HCT116 (cell line): ENCODE data around the gene FAM170B. TPM values are rescaled to one million over a fixed set of nuclear protein-coding genes. Genes with fewer than 3 reads are reported as not detected.

Source experiments
- ATAC-seq: fragments of 200-7000 bp; cut with Tn5 transposase; 2 replicates; pipeline ENCODE4 v1.9.1; 2020; ENCODE audit warnings: mild to moderate bottlenecking, moderate library complexity
- BruUV-seq: library from RNA; stranded (reverse); fragments of 400-500 nt; replicated peaks from 2 replicates; lab custom pipeline; 2021; lab: Mats Ljungman, UMichigan
- CTCF ChIA-PET: fragments of 300-600 bp; sonication (Branson Sonifier 250); formaldehyde crosslinking; loops from one replicate; lab custom pipeline; 2021; ENCODE audit warnings: antibody characterized with exemption; lab: Charles Lee
- POLR2A ChIA-PET: fragments of 300-600, 350-600 bp; sonication (Branson Sonifier 250); formaldehyde crosslinking; loops from one replicate; lab custom pipeline; 2021; ENCODE audit warnings: antibody characterized with exemption; lab: Charles Lee
- RAD21 ChIA-PET, 2 experiments: fragments of 300-600 bp; sonication (Branson Sonifier 250); formaldehyde crosslinking; loops; one replicate each; lab custom pipeline; 2023; ENCODE audit warnings: low total read pairs in 2 of 2; ENCODE audit not compliant: uncharacterized antibody in 2 of 2, unreplicated experiment in 2 of 2, low non-redundant PET in 1 of 2; lab: Charles Lee
- DNase-seq: peaks from one replicate; pipeline ENCODE4 v3.0.0-alpha.2; 2010; ENCODE audit warnings: low read depth, low spot score
- H2AFZ ChIP-seq: fragments of 200-600 bp; shearing (Covaris generic), sonication (generic); 2 replicates; pipeline ENCODE4 v1.6.1; 2017; ENCODE audit warnings: low read depth, mixed run types, mixed read lengths, antibody characterized with exemption, low read length; ENCODE audit not compliant: poor library complexity, severe bottlenecking
- H3K27ac ChIP-seq: 2 replicates; pipeline ENCODE4 v1.5.1; 2012; ENCODE audit warnings: low read depth, low read length
- H3K27me3 ChIP-seq: fragments of 200-600 bp; sonication (generic); 2 replicates; pipeline ENCODE4 v1.6.1; 2016; ENCODE audit warnings: mixed run types, low read length, mixed read lengths; ENCODE audit not compliant: insufficient read depth
- H3K36me3 ChIP-seq, 2 experiments: fragments of 200-500 bp in 1 of 2; fragments of 200-600 bp in 1 of 2; sonication (Bioruptor generic) in 1 of 2; sonication (generic) in 1 of 2; 2 replicates each; pipeline versions ENCODE4 v1.5.1 to v1.6.1; 2014 to 2016; ENCODE audit warnings: low read length in 2 of 2, inconsistent platforms in 1 of 2, mixed read lengths in 1 of 2, mixed run types in 1 of 2; ENCODE audit not compliant: insufficient read depth in 2 of 2, control insufficient read depth in 1 of 2
- H3K4me1 ChIP-seq, 2 experiments: fragments of 200-600 bp in 1 of 2; sonication (generic) in 1 of 2; 2 replicates each; pipeline versions ENCODE4 v1.5.1 to v1.6.1; 2012 to 2017; ENCODE audit warnings: low read length in 2 of 2, inconsistent platforms in 1 of 2, mild to moderate bottlenecking in 1 of 2, mixed read lengths in 1 of 2, mixed run types in 1 of 2, moderate library complexity in 1 of 2; ENCODE audit not compliant: insufficient read depth in 2 of 2, control insufficient read depth in 1 of 2
- H3K4me2 ChIP-seq: fragments of 200-600 bp; sonication (generic); 2 replicates; pipeline ENCODE4 v1.6.1; 2017; ENCODE audit warnings: mixed run types, low read length, mixed read lengths
- H3K4me3 ChIP-seq, 2 experiments: fragments of 200-600 bp in 1 of 2; sonication (generic) in 1 of 2; replicated peaks in 1 of 2; 2 replicates each; pipeline ENCODE4 v1.5.1; 2011 to 2016; ENCODE audit warnings: low read length in 2 of 2, control low read depth in 1 of 2, low read depth in 1 of 2, mild to moderate bottlenecking in 1 of 2, mixed read lengths in 1 of 2, mixed run types in 1 of 2
- H3K79me2 ChIP-seq: fragments of 200-600 bp; sonication (generic); 2 replicates; pipeline ENCODE4 v1.6.1; 2017; ENCODE audit warnings: mild to moderate bottlenecking, mixed run types, low read length, moderate library complexity, mixed read lengths; ENCODE audit not compliant: insufficient read depth
- H3K9ac ChIP-seq: fragments of 200-600 bp; sonication (generic); 2 replicates; pipeline ENCODE4 v1.6.1; 2016; ENCODE audit warnings: low read length, mixed read lengths
- H3K9me2 ChIP-seq: fragments of 200-600 bp; sonication (generic), shearing (Covaris generic); 2 replicates; pipeline ENCODE4 v1.6.1; 2017; ENCODE audit warnings: mixed run types, mild to moderate bottlenecking, moderate library complexity; ENCODE audit not compliant: insufficient read depth
- H3K9me3 ChIP-seq, 2 experiments: fragments of 200-500 bp in 1 of 2; fragments of 200-600 bp in 1 of 2; sonication (Bioruptor generic) in 1 of 2; sonication (generic) in 1 of 2; 2 replicates each; pipeline ENCODE4 v1.6.1; 2014 to 2017; ENCODE audit warnings: low read length in 2 of 2, mixed read lengths in 2 of 2, inconsistent platforms in 1 of 2, low read depth in 1 of 2, mild to moderate bottlenecking in 1 of 2, mixed run types in 1 of 2, moderate library complexity in 1 of 2; ENCODE audit not compliant: control insufficient read depth in 1 of 2, insufficient read depth in 1 of 2
- H4K20me1 ChIP-seq: fragments of 200-600 bp; sonication (generic), shearing (Covaris generic); 2 replicates; pipeline ENCODE4 v1.6.1; 2017; ENCODE audit warnings: mixed run types, mild to moderate bottlenecking, moderate library complexity; ENCODE audit not compliant: insufficient read depth
- ATF3 ChIP-seq: IDR thresholded peaks from 2 replicates; pipeline ENCODE4 v1.6.1; 2012
- CBX3 ChIP-seq: IDR thresholded peaks from 2 replicates; pipeline ENCODE4 v1.6.1; 2012; ENCODE audit warnings: low read depth
- CEBPB ChIP-seq: IDR thresholded peaks from 2 replicates; pipeline ENCODE4 v1.6.1; 2012; ENCODE audit warnings: low read depth
- CTCF ChIP-seq, 3 experiments: fragments of 200-600 bp in 1 of 3; sonication (generic) in 1 of 3; IDR thresholded peaks in 2 of 3; conservative IDR thresholded peaks in 1 of 3; 2 replicates each; pipeline ENCODE4 v1.5.1; 2012 to 2017; ENCODE audit warnings: low read depth in 2 of 3, low read length in 2 of 3, antibody characterized with exemption in 1 of 3, borderline replicate concordance in 1 of 3, control low read depth in 1 of 3, mild to moderate bottlenecking in 1 of 3, mixed read lengths in 1 of 3, mixed run types in 1 of 3, moderate library complexity in 1 of 3; ENCODE audit not compliant: insufficient read depth in 1 of 3
- ELF1 ChIP-seq: IDR thresholded peaks from 2 replicates; pipeline ENCODE4 v1.6.1; 2012; ENCODE audit warnings: low read depth, borderline replicate concordance
- EZH2phosphoT487 ChIP-seq: fragments of 200-600 bp; IDR thresholded peaks from 2 replicates; pipeline ENCODE4 v1.6.1; 2018; ENCODE audit warnings: antibody characterized with exemption, borderline replicate concordance
- FOSL1 ChIP-seq: IDR thresholded peaks from 2 replicates; pipeline ENCODE4 v1.6.1; 2012; ENCODE audit warnings: low read depth
- POLR2A ChIP-seq: IDR thresholded peaks from 2 replicates; pipeline ENCODE4 v1.7.0; 2011; ENCODE audit warnings: borderline replicate concordance; ENCODE audit not compliant: insufficient read depth, insufficient read length; ENCODE audit errors: extremely low read depth
- POLR2AphosphoS5 ChIP-seq: IDR thresholded peaks from 2 replicates; pipeline ENCODE4 v1.6.1; 2011; ENCODE audit warnings: mild to moderate bottlenecking, low read depth, low read length, moderate library complexity
- RAD21 ChIP-seq: IDR thresholded peaks from 2 replicates; pipeline ENCODE4 v1.6.1; 2012; ENCODE audit warnings: low read depth, mild to moderate bottlenecking
- SRF ChIP-seq: IDR thresholded peaks from 2 replicates; pipeline ENCODE4 v1.6.1; 2012; ENCODE audit warnings: low read depth
- YY1 ChIP-seq: IDR thresholded peaks from 2 replicates; pipeline ENCODE4 v1.6.1; 2011; ENCODE audit warnings: low read length, low read depth, moderate library complexity, mild to moderate bottlenecking; ENCODE audit not compliant: insufficient replicate concordance; ENCODE audit errors: extremely low read depth
- ZFX ChIP-seq: fragments of 450-650 bp; IDR thresholded peaks from 2 replicates; pipeline ENCODE4 v1.6.1; 2017
- ZNF274 ChIP-seq: fragments of 200-500 bp; sonication (Bioruptor generic); IDR thresholded peaks from 2 replicates; pipeline ENCODE4 v1.6.1; 2014; ENCODE audit warnings: mild to moderate bottlenecking, low read depth, low read length, inconsistent platforms
- intact Hi-C: fragments of 100-400 bp; cut with micrococcal nuclease; formaldehyde crosslinking; loops from 2 replicates; pipeline ENCODE4 v1.10.0; 2022
- total RNA-seq: library from RNA; stranded (reverse); gene quantifications from one replicate; pipeline ENCODE4 v1.2.1, GENCODE V29; 2021; ENCODE audit not compliant: unreplicated experiment

FAM170B gene
- total RNA-seq, 1 experiment from 2014 or later = not detected

GRCh38 chr10:49135575-49136313 lies 1.9 kb upstream of the FAM170B start:
- no peak overlapping the region for H3K9ac ChIP-seq
- TF ChIP-seq ATF3 = no peak
- TF ChIP-seq POLR2AphosphoS5 = no peak
- no peak for TF ChIP-seq EZH2phosphoT487
- no peak for TF ChIP-seq SRF
- TF ChIP-seq FOSL1 = no peak
- no peak for TF ChIP-seq YY1
- TF ChIP-seq ZNF274 = no peak
- no peak for TF ChIP-seq ELF1
- no peak for TF ChIP-seq RAD21
- no peak for TF ChIP-seq ZFX
- no peak for TF ChIP-seq CEBPB
- TF ChIP-seq CTCF (IDR thresholded peaks at IDR 0.05 in 2 of 3, conservative IDR thresholded peaks at IDR 0.05 in 1 of 3; ENCODE audit: borderline replicate concordance in 1 of 3, insufficient read depth in 1 of 3, low read depth in 2 of 3, low read length in 2 of 3) = no peak
- no peak for TF ChIP-seq CBX3
- TF ChIP-seq POLR2A = no peak
- TF ChIP-seq, all 23 proteins: peak for 0
- Histone ChIP-seq H3K79me2 (no peaks in the 10 kb centered on the region), H3K4me1 (peaks cover 0 to 10% of the 10 kb centered on the region in 2 experiments; a peak in 1 of 4 replicates), H3K4me3 (no peak overlapping the region), H3K27me3 (peaks cover 43% of the 10 kb centered on the region), H3K4me2 (no peak overlapping the region), H3K27ac (no peak overlapping the region), H2AFZ (no peak overlapping the region), H3K9me2 (no peaks in the 10 kb centered on the region), H4K20me1 (no peaks in the 10 kb centered on the region), H3K36me3 (no peaks in the 10 kb centered on the region), H3K9me3 (no peaks in the 10 kb centered on the region)
- POLR2A ChIA-PET = no interaction called here
- BruUV-seq = no TSS peak
- CTCF ChIA-PET = no interaction called here
- ATAC-seq = no peak
- intact Hi-C loops = no loop called here
- DNase-seq = no peak
- RAD21 ChIA-PET = no interaction called here
